Mesothelial cell of epicardium (in vitro differentiated cells): ENCODE measurements around the gene SORCS3. TPM values are rescaled to one million over a fixed set of nuclear protein-coding genes. Genes with fewer than 3 reads are reported as not detected.

Source experiments
- DNase-seq, 2 experiments: peaks; one replicate each; pipeline ENCODE4 v3.0.0; 2021; ENCODE audit warnings: low spot score in 2 of 2; ENCODE audit not compliant: unreplicated experiment in 2 of 2
- H3K27ac Mint-ChIP-seq: 2 replicates; pipeline ENCODE4 v1.8.0; 2021; ENCODE audit warnings: mixed read lengths
- H3K27me3 Mint-ChIP-seq: 2 replicates; pipeline ENCODE4 v1.8.0; 2021; ENCODE audit warnings: low read depth, mixed read lengths
- H3K36me3 Mint-ChIP-seq: 2 replicates; pipeline ENCODE4 v1.8.0; 2021; ENCODE audit warnings: mixed read lengths
- H3K4me1 Mint-ChIP-seq: 2 replicates; pipeline ENCODE4 v1.8.0; 2021; ENCODE audit warnings: mixed read lengths
- H3K4me3 Mint-ChIP-seq: 2 replicates; pipeline ENCODE4 v1.8.0; 2021; ENCODE audit warnings: mild to moderate bottlenecking, moderate library complexity, mixed read lengths
- H3K9me3 Mint-ChIP-seq: 2 replicates; pipeline ENCODE4 v1.8.0; 2021; ENCODE audit warnings: mixed read lengths
- CTCF ChIP-seq: fragments of 200-600 bp; sonication (generic); IDR thresholded peaks from one replicate; pipeline ENCODE4 v1.5.0; 2021; ENCODE audit warnings: antibody characterized with exemption; ENCODE audit not compliant: unreplicated experiment
- total RNA-seq: library from RNA; stranded (reverse); gene quantifications from 3 replicates; pipeline ENCODE4 v1.2.1, GENCODE V29; 2021

SORCS3 gene
- total RNA-seq, 1 donor from 2014 or later, result 0.04 TPM

GRCh38 chr10:104873161-104873560, 232.1 kb downstream of the SORCS3 start:
- no peak for TF ChIP-seq CTCF
- Mint-ChIP-seq H3K9me3 (no peaks in the 10 kb centered on the region), H3K27ac (no peak overlapping the region), H3K4me1 (no peaks in the 10 kb centered on the region), H3K4me3 (no peak overlapping the region), H3K36me3 (no peaks in the 10 kb centered on the region), H3K27me3 (peaks cover 31% of the 10 kb centered on the region)
- DNase-seq, result no peak

- no peak overlapping the region for H3K27ac Mint-ChIP-seq
- TF ChIP-seq CTCF, result no peak
- no peaks in the 10 kb centered on the region for H3K36me3 Mint-ChIP-seq
- no peak for DNase-seq
- H3K27me3 Mint-ChIP-seq, result peaks cover 35% of the 10 kb centered on the region
- no peaks in the 10 kb centered on the region for H3K9me3 Mint-ChIP-seq
- H3K4me3 Mint-ChIP-seq, result no peak overlapping the region
- no peaks in the 10 kb centered on the region for H3K4me1 Mint-ChIP-seq
Observed at GRCh38 chr10:104875561-104875960, 234.5 kb downstream of the SORCS3 start.

DNA sequence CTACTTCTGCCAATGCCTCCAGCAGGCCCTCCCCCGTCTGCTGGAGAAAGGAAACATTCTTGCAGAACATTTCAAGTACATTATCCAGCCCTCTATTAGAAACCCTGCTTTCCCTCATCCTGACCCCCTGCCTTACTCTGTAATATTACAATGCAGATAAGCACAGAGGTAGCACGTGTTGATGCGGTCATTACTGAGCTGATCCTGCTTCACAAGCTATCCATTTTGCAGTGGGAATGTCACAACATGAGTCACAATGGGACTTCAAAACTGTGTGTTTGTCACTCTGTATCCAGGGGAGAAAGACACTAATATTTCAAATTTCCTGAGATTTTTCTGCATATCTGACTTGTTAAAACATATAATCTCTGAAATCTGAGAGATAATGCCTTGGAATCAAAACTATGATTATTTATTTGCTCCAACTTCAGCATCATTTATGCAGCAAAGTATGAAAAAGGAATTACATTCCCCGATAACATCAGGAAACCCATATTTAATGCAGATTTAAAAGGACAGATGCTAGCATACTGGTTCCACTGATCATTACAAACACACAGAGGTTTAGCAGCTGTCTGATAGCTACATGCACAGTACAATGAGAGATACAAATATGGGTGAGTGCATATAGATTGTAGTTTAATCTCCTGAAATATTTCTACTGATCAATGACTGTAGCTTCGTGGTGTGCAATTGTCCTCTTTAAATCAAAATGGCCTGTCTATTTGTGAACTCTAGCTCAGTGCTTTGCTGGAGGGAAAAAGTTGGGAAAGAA, 239.7 kb downstream of the SORCS3 start:
- no peaks in the 10 kb centered on the region for H3K4me1 Mint-ChIP-seq
- TF ChIP-seq CTCF, result no peak
- no peak overlapping the region for H3K27ac Mint-ChIP-seq
- H3K36me3 Mint-ChIP-seq, result no peaks in the 10 kb centered on the region
- DNase-seq, result no peak
- H3K9me3 Mint-ChIP-seq, result no peaks in the 10 kb centered on the region
- no peak overlapping the region for H3K4me3 Mint-ChIP-seq
- peaks cover 26% of the 10 kb centered on the region for H3K27me3 Mint-ChIP-seq

DNA sequence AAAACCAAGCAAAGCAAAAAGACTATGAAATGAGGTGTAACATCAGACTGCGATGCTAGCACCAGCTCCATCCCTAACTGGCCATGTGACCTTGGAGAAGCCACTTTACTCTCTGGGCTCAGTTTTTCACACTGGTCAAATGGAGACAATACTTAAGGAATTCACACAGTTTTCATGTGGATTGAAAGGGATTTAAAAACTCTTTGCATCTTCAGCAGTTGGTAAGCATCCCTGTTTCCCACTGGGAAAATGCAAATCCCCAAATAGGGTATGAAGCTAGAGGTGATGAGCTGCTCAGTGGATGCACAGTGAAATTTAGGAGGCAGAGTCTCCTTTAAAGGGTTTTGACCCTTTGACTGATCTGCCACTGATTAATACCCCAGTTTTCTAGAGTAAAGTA, 240.7 kb downstream of the SORCS3 start:
- H3K9me3 Mint-ChIP-seq, result no peaks in the 10 kb centered on the region
- no peak for DNase-seq
- no peak for TF ChIP-seq CTCF
- H3K27ac Mint-ChIP-seq, result no peak overlapping the region
- no peak overlapping the region for H3K4me3 Mint-ChIP-seq
- H3K4me1 Mint-ChIP-seq, result no peaks in the 10 kb centered on the region
- no peaks in the 10 kb centered on the region for H3K36me3 Mint-ChIP-seq
- peaks cover 26% of the 10 kb centered on the region for H3K27me3 Mint-ChIP-seq

- H3K4me3 Mint-ChIP-seq, result no peak overlapping the region
Observed at GRCh38 chr10:104892879-104893617, 252.0 kb downstream of the SORCS3 start.

More at GRCh38 chr10:104892879-104893617, 252.0 kb downstream of the SORCS3 start:
- DNase-seq, result no peak
- TF ChIP-seq CTCF, result no peak
- H3K4me1 Mint-ChIP-seq, result no peaks in the 10 kb centered on the region
- H3K27me3 Mint-ChIP-seq, result peaks cover 13% of the 10 kb centered on the region
- peaks cover 23% of the 10 kb centered on the region for H3K9me3 Mint-ChIP-seq
- H3K27ac Mint-ChIP-seq, result no peak overlapping the region
- peaks cover 1% of the 10 kb centered on the region for H3K36me3 Mint-ChIP-seq
